Large intestine (tissue), 3 donors: ENCODE data around the gene MCC. TPM values are rescaled to one million over a fixed set of nuclear protein-coding genes. Genes with fewer than 3 reads are reported as not detected.

ENCODE experiments used
- DNase-seq, 2 donors: peaks; one replicate each; pipeline versions ENCODE4 v3.0.0 to v3.0.0-alpha.2; 2013
- H3K27ac ChIP-seq: one replicate; pipeline ENCODE4 v1.5.1; 2013; ENCODE audit warnings: low read length
- H3K27me3 ChIP-seq: 2 replicates; pipeline ENCODE4 v1.6.1; 2013; ENCODE audit warnings: low read length; ENCODE audit not compliant: control insufficient read depth, insufficient read depth
- H3K36me3 ChIP-seq: 2 replicates; pipeline ENCODE4 v1.6.1; 2013; ENCODE audit warnings: low read length; ENCODE audit not compliant: control insufficient read depth, insufficient read depth
- H3K4me1 ChIP-seq: one replicate; pipeline ENCODE4 v1.6.1; 2013; ENCODE audit warnings: low read length; ENCODE audit not compliant: control insufficient read depth, insufficient read depth
- H3K4me3 ChIP-seq: one replicate; pipeline ENCODE4 v1.5.1; 2013; ENCODE audit warnings: low read length
- H3K9me3 ChIP-seq: one replicate; pipeline ENCODE4 v1.6.1; 2013; ENCODE audit warnings: mild to moderate bottlenecking, low read depth, low read length, moderate library complexity; ENCODE audit not compliant: control insufficient read depth
- WGBS: methylation state at CpG from one replicate; pipeline ENCODE4 v1.1.5; 2013; ENCODE audit warnings: low lambda C conversion rate; ENCODE audit not compliant: insufficient coverage; 5-methylcytosine and 5-hydroxymethylcytosine counted together
- polyA plus RNA-seq: library from polyadenylated mRNA; unstranded; fragments of 120-200 nt; gene quantifications from one replicate; pipeline ENCODE4 v1.2.1, GENCODE V29; 2013

The MCC gene
- polyA plus RNA-seq, 1 donor, result 5.2 TPM

DNA sequence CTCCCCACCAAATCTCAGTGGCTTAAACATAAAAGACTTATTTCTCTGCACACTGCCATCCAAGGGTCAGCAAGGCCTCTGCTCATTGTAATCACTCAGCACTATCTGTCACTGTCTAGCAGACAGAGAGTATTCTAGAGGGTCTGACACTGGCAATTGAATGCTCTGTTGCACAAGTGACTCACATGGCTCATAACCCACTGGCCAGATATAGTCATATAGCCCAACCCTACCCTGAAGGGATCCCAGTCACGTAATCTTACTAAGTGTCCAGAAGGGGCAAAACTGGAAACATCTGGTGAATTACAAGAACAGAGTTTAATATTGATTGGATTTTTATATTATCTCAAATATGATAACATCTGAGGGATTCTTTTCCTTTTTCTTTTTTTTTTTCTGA lies 134.2 kb downstream of the MCC start:
- Histone ChIP-seq H3K9me3 (no peaks in the 10 kb centered on the region), H3K4me3 (no peak overlapping the region), H3K36me3 (no peaks in the 10 kb centered on the region), H3K4me1 (no peaks in the 10 kb centered on the region), H3K27ac (no peak overlapping the region), H3K27me3 (no peaks in the 10 kb centered on the region)
- no peak for DNase-seq
- WGBS, result 100% methylated on average over 1 of the region's 1 CpG

DNA sequence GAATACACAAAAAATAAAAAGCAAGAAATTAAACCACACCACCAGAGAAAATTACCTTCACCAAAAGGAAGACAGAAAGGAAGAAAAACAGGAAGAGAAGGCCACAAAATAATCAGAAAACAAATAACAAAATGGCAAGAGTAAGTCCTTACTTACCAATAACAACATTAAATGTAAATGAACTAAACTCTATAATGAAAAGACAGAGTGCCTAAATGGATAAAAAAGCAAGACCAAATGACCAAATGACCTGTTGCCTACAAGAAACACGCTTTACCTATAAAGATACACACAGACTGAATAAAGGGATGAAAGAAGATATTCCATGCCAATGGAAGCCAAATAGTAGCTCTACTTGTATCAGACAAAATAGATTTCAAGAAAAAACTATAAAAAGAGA lies 140.7 kb downstream of the MCC start:
- Histone ChIP-seq H3K4me3 (no peak overlapping the region), H3K4me1 (no peaks in the 10 kb centered on the region), H3K27me3 (no peaks in the 10 kb centered on the region), H3K36me3 (no peaks in the 10 kb centered on the region), H3K9me3 (no peaks in the 10 kb centered on the region), H3K27ac (no peak overlapping the region)
- no peak for DNase-seq
- WGBS, result no CpG with 5 or more reads among the region's 1 CpG

DNA sequence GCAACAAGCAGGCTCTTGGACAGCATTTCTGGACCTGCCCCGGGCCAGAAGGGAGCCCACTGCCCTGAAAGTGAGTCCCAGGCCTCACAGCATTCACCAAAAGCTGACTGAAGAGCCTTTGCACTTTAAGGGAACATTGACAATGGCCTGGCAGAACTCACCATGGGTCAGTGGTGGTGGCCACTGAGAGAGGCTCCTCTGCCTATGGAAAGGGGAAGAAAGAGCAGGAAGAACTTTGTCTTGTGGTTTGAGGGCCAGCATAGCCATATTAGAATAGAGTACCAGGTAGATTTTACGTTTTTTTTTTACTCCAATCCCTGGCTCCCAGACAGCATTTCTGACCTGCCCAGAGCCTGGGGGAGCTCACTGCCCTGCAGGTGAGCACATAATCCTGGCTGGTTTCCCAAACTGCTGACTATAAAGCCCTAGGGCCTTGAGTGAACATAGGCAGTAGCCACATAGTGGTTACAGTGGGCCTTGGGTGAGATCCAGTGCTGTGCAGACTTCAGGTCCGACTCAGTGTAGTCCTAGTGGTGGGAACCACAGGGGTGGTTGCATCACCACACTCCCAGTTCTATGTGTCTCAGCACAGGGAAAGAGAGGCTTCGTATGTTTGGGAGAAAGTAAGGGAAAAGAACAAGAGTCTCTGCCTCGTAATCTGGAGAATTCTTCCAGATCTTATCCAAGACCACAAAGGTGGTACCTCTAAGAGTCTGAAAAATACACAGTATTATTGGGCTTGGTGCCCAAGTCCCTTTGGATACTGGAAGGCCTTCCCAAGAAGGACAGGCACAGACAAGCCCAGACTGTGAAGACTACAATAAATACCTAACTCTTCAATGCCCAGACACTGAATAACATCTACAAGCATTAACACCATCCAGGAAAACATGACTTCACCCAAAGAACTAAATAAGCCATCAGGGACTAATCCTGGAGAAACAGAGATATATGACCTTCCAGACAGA lies 143.0 kb downstream of the MCC start:
- no peaks in the 10 kb centered on the region for H3K27me3 ChIP-seq
- WGBS, result 83% methylated on average over 1 of the region's 5 CpGs
- H3K4me3 ChIP-seq, result no peak overlapping the region
- DNase-seq, result no peak
- H3K27ac ChIP-seq, result no peak overlapping the region
- no peaks in the 10 kb centered on the region for H3K36me3 ChIP-seq
- H3K9me3 ChIP-seq, result no peaks in the 10 kb centered on the region
- no peaks in the 10 kb centered on the region for H3K4me1 ChIP-seq

DNA sequence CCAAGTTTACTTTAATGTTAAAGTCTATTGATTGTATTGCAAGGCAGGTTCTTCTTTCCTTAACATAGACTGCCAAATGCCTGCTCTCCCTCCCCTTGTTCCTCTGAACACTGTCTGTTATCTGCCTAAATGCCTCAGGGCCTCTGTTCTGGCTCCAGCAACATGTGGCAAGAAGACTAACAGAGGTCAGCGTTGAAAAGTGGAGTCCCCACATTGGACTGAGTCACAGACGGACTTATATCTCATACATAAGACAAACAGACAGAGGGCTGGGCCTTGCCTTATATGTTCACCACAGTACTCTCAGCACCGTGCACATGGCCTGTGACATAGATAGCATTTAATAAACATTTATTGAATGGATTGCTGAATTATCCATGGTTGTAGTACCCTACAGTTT lies 144.9 kb downstream of the MCC start:
- no peaks in the 10 kb centered on the region for H3K27me3 ChIP-seq
- WGBS, result no CpG with 5 or more reads among the region's 3 CpGs
- H3K9me3 ChIP-seq, result no peaks in the 10 kb centered on the region
- H3K27ac ChIP-seq, result no peak overlapping the region
- no peak overlapping the region for H3K4me3 ChIP-seq
- no peaks in the 10 kb centered on the region for H3K36me3 ChIP-seq
- no peak for DNase-seq
- no peaks in the 10 kb centered on the region for H3K4me1 ChIP-seq

DNA sequence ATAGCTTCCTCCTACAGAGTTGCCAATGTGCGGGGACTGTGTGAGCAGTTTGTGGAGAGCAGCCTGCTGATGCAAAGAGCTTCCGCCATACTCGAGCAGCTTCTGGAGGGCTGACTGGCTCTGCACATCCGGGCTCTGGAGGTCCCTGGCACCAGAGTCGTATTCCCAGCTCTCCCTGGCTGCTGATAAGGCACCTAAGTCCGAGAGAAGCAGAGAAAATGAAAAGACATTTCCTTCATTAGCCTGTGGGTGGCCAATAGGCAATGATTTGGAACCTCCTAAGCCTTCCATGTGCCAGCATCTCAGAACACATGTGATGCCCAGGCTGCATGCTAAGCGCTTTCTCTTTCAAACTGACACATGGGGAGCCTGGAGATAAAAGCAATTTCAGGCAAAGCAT lies 147.7 kb downstream of the MCC start:
- DNase-seq, result no peak
- Histone ChIP-seq H3K36me3 (no peaks in the 10 kb centered on the region), H3K27me3 (no peaks in the 10 kb centered on the region), H3K4me1 (no peaks in the 10 kb centered on the region), H3K4me3 (no peak overlapping the region), H3K27ac (no peak overlapping the region), H3K9me3 (no peaks in the 10 kb centered on the region)
- no CpG with 5 or more reads among the region's 7 CpGs for WGBS

DNA sequence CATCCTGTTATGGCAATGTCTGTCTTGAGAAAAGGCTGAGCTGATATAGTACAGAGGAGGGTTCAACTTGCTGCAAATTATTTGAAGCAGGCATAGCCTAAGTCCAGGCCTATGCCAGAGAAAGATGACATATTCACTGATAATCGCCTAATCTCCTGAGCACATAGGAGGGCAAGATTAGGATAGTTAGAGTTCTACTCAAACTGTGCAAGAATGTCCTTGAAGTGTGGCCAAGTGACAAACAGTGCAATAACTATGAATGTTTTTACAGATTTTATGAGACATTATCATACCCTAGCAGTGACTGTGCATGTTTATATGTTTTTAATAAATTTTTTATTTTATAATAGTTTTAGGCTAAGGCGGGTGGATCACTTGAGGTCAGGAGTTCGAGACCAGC lies 149.6 kb downstream of the MCC start:
- H3K9me3 ChIP-seq, result no peaks in the 10 kb centered on the region
- no peaks in the 10 kb centered on the region for H3K36me3 ChIP-seq
- no peak overlapping the region for H3K4me3 ChIP-seq
- no peak for DNase-seq
- H3K27me3 ChIP-seq, result no peaks in the 10 kb centered on the region
- no CpG with 5 or more reads among the region's 3 CpGs for WGBS
- no peak overlapping the region for H3K27ac ChIP-seq
- no peaks in the 10 kb centered on the region for H3K4me1 ChIP-seq

DNA sequence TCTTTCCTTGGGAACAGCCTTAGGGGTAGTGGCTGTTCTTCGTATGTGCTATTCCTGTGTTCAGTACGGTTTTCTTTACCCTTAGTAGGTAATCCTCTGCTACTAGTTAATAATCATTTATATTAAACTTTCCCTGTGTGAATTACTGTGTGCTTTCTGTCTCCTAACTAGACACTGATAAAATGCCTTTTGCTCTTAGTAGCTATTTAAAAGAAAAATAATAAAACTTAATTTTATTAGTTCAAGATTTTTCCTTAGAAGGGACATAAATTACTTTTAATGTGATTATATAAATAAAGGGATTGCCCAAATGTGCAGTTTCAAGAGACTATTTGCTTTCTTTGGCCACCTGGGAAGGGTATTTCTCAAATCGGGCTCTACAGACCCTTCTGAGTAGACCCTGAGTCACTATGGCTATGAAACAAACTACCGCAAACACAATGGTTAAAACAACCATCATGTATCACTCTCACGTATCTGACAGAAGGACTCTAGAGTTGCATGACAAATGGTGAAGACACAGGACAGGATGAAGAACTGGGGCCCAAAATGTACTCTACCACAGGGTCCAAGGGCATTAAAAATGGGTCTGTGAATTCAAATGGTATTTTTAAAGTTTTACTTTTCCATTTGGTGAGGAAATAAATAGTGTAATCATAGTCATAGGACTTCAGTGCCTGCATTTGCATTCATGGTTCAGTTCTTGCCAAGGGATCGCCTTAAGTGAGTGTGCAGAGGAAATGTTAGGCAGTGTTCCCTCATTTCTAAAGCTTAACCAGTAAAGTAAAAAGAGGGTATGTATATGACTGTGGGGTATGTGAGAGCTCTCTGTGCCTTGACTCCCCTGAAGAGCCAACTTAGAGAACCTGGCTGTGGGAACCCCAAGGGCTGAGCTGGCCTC lies 150.5 kb downstream of the MCC start:
- Histone ChIP-seq H3K9me3 (no peaks in the 10 kb centered on the region), H3K27ac (no peak overlapping the region), H3K27me3 (no peaks in the 10 kb centered on the region), H3K4me3 (no peak overlapping the region), H3K36me3 (no peaks in the 10 kb centered on the region), H3K4me1 (no peaks in the 10 kb centered on the region)
- no peak for DNase-seq
- 57% methylated on average over 2 of the region's 6 CpGs for WGBS

DNA sequence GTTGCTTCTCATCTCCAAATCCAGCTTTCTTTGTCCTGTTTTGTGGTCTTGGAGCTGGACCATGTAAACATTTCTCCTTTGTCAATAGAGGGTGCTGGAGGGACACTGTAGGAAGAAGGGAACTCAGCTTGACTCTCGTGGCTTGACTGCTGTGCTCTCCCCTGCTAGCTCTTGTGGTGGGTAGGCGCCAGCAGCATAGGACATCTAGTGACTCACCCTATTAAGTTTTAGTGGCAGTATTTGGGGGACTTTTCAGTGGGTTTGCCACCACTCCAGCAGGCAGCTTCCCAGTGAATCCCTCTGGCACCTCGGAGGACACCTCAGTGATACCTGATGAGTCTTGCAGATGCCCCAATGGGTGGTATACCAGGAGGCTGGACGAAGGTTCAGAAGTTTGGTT lies 151.3 kb downstream of the MCC start:
- Histone ChIP-seq H3K27ac (no peak overlapping the region), H3K36me3 (no peaks in the 10 kb centered on the region), H3K4me1 (no peaks in the 10 kb centered on the region), H3K4me3 (no peak overlapping the region), H3K9me3 (no peaks in the 10 kb centered on the region), H3K27me3 (no peaks in the 10 kb centered on the region)
- WGBS, result no CpG with 5 or more reads among the region's 4 CpGs
- no peak for DNase-seq

DNA sequence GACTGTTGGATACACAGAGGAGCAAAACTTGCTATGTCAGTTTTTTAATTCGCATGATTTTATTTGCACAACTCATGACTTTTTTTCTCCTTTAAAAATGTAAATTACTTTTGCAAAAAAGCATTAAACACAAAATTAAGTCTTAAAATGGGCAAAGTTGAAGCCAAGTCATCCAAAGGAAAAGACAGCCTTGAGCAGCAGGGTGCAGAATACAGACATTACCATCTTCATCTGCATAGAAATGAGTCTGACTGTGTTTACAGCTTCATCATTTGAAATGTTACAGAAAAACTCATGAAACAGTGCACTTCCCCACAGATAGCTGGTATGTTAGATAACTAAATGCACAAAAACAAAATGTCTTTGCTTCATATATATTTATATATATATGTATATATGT lies 154.8 kb downstream of the MCC start:
- H3K27ac ChIP-seq, result no peak overlapping the region
- no peaks in the 10 kb centered on the region for H3K4me1 ChIP-seq
- no peak for DNase-seq
- no peak overlapping the region for H3K4me3 ChIP-seq
- no peaks in the 10 kb centered on the region for H3K36me3 ChIP-seq
- H3K27me3 ChIP-seq, result no peaks in the 10 kb centered on the region
- 100% methylated on average over 1 of the region's 1 CpG for WGBS
- no peaks in the 10 kb centered on the region for H3K9me3 ChIP-seq

DNA sequence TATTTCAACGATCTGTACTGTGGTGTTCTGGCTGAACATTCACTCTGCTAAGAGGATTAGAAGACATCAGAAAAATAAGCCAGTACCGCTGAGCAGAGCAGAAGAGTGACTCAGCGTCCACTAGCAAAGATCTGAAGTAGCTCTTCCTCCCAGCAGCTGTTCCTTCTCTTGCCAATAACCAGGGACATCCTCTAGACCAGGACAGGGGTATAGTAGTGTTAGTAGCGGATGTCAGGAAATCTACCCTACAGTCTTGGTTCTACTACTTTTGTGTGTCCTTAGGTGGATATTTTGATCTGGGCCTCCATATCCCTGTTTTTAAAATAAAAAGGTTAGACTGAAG lies 157.1 kb downstream of the MCC start:
- 100% methylated on average over 1 of the region's 4 CpGs for WGBS
- Histone ChIP-seq H3K27ac (no peak overlapping the region), H3K9me3 (no peaks in the 10 kb centered on the region), H3K36me3 (no peaks in the 10 kb centered on the region), H3K4me1 (no peaks in the 10 kb centered on the region), H3K4me3 (no peak overlapping the region), H3K27me3 (no peaks in the 10 kb centered on the region)
- DNase-seq, result no peak
